ENCODE data around the gene CDK2.
"Not testable (repeated sequence)": the region's sequence is repeated elsewhere in the genome, so short reads cannot be mapped to it uniquely, and the experiment has no call there.

GRCh38 chr12:55919032-55919431 is 47.6 kb upstream of the CDK2 start:
- not testable (repeated sequence) for TF ChIP-seq CTCF (IDR thresholded peaks at IDR 0.05; ENCODE audit: poor library complexity); EZH2 (IDR thresholded peaks at IDR 0.05; ENCODE audit: borderline replicate concordance); EZH2phosphoT487 (IDR thresholded peaks at IDR 0.05; ENCODE audit: low read depth, severe bottlenecking, unreplicated experiment)
